GM12801 (cell line): ENCODE results near the gene DNAH10.

ENCODE experiments used
- TF ChIP-seq, protein P1 (sequence below): IDR thresholded peaks from one replicate; pipeline ENCODE4 v1.5.1; 2011; ENCODE audit warnings: control low read depth; ENCODE audit not compliant: insufficient read length; ENCODE audit errors: extremely low read depth

The DNAH10 gene

GRCh38 chr12:123808167-123808566 lies 46.1 kb downstream of the DNAH10 start:
- TF ChIP-seq, protein P1, sequence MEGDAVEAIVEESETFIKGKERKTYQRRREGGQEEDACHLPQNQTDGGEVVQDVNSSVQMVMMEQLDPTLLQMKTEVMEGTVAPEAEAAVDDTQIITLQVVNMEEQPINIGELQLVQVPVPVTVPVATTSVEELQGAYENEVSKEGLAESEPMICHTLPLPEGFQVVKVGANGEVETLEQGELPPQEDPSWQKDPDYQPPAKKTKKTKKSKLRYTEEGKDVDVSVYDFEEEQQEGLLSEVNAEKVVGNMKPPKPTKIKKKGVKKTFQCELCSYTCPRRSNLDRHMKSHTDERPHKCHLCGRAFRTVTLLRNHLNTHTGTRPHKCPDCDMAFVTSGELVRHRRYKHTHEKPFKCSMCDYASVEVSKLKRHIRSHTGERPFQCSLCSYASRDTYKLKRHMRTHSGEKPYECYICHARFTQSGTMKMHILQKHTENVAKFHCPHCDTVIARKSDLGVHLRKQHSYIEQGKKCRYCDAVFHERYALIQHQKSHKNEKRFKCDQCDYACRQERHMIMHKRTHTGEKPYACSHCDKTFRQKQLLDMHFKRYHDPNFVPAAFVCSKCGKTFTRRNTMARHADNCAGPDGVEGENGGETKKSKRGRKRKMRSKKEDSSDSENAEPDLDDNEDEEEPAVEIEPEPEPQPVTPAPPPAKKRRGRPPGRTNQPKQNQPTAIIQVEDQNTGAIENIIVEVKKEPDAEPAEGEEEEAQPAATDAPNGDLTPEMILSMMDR = no peak

DNA sequence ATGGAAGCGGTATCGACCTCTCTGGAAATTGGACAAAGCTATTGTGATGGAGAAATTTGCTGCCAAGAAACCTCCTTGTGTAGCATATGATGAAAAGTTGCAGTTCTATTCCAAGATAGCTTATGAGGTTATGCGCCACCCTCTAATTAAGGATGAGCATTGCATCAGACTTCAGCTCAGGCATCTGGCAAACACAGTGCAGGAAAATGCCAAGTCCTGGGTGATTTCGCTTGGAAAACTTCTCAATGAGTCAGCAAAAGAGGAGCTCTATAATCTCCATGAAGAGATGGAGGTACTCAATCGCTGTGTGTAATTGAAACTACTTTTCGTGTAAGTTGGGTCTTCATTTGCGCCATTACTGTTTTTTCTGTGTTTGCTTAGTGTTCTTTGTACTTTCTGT lies 51.2 kb downstream of the DNAH10 start:
- TF ChIP-seq, protein P1 = no peak

- TF ChIP-seq, protein P1 = no peak
Observed at GRCh38 chr12:123815968-123816367, 53.9 kb downstream of the DNAH10 start.

DNA sequence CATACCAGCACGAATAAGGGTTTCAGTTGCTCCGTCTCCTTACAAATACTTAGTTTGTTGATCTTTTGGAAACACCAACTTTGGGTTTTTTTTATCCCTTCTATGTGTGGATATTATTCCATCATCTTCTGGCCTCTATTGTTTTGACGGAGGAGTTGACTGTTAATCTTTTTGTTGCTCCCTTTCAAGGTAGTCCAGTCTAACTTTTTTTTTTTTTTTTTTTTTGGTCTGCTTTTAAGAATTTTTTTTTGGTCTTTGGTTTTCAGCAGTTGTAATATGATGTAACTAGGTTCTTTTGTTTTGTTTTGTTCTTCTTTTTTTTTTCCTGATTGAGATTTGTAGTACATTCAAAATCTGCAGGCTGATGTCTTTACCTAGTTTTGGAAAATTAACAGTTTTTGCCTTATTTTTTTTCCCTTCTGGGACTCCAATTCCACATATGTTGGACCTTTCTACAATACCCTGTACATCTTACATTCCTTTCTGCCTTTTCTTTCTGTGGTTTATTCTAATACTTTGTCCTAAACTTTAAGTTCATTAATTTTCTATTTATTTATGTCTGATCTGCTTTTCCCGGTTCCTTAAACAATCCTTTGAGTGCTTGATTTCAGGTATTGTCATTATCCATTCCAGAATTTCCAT lies 54.9 kb downstream of the DNAH10 start:
- TF ChIP-seq, protein P1 = no peak

- TF ChIP-seq, protein P1 = no peak
Observed at GRCh38 chr12:123822804-123823203, 60.7 kb downstream of the DNAH10 start.

DNA sequence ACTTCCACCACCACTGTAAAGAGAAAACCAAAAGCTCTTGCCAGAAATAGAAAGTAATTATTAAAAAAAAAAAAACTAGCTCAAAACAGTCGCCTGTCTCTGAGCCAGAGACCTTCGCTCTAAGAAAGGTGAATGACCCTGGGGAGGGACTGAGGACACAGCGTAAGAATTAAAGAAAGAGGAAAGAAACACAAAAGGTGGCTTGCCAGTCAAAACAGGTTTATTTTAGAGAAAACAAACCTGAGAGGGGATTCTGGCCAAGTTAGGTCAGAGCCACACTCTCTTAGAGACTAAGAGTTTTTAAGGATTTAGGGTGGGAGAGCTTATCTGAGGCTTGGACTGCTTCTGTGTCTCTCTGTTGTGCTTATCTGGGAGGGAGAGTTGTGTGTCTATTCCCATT lies 66.0 kb downstream of the DNAH10 start:
- TF ChIP-seq, protein P1 = no peak

- TF ChIP-seq, protein P1 = no peak
Observed at GRCh38 chr12:123828854-123829547, 66.9 kb downstream of the DNAH10 start.
